ENCODE measurements around the gene FECH.
"Not testable (repeated sequence)": the region's sequence is repeated elsewhere in the genome, so short reads cannot be mapped to it uniquely, and the experiment has no call there.

Gene FECH

GRCh38 chr18:57538614-57539013 is 47.9 kb downstream of the FECH start:
- Histone ChIP-seq H3K4me3 (ENCODE audit: low read length) (no peak overlapping the region), H3K9me3 (ENCODE audit: low read length) (no peaks in the 10 kb centered on the region), H3K36me3 (ENCODE audit: insufficient read depth, low read length) (no peaks in the 10 kb centered on the region), H3K27me3 (ENCODE audit: insufficient read depth, low read length) (peaks cover 7% of the 10 kb centered on the region), H2AFZ (ENCODE audit: low read depth, low read length) (no peak overlapping the region), H3K4me1 (ENCODE audit: insufficient read depth, low read length) (peaks cover 10% of the 10 kb centered on the region)

GRCh38 chr18:57534511-57534909 is 52.0 kb downstream of the FECH start:
- Histone ChIP-seq H2AFZ (ENCODE audit: low read depth, low read length) (no peak overlapping the region), H3K4me3 (ENCODE audit: low read length) (no peak overlapping the region), H3K27me3 (ENCODE audit: insufficient read depth, low read length) (peaks cover 7% of the 10 kb centered on the region)

GRCh38 chr18:57533868-57534510 is 52.5 kb downstream of the FECH start:
- peaks cover 18% of the 10 kb centered on the region for H3K4me1 ChIP-seq (ENCODE audit: insufficient read depth, low read length)
- no peaks in the 10 kb centered on the region for H3K36me3 ChIP-seq (ENCODE audit: insufficient read depth, low read length)
- no peaks in the 10 kb centered on the region for H3K9me3 ChIP-seq (ENCODE audit: low read length)
- H2AFZ ChIP-seq (ENCODE audit: low read depth, low read length) = no peak overlapping the region
- peaks cover 7% of the 10 kb centered on the region for H3K27me3 ChIP-seq (ENCODE audit: insufficient read depth, low read length)
- peak overlapping the region; percentile 0 for H3K4me3 ChIP-seq (ENCODE audit: low read length)

More at GRCh38 chr18:57534511-57534909, 52.0 kb downstream of the FECH start:
- Histone ChIP-seq H3K4me1 (ENCODE audit: insufficient read depth, low read length) (peaks cover 18% of the 10 kb centered on the region), H3K36me3 (ENCODE audit: insufficient read depth, low read length) (no peaks in the 10 kb centered on the region), H3K9me3 (ENCODE audit: low read length) (no peaks in the 10 kb centered on the region)

GRCh38 chr18:57533006-57533867 is 53.3 kb downstream of the FECH start:
- H3K9me3 ChIP-seq (ENCODE audit: low read length) = no peaks in the 10 kb centered on the region
- peak overlapping the region; percentile 0 for H3K4me3 ChIP-seq (ENCODE audit: low read length)
- no peak overlapping the region for H2AFZ ChIP-seq (ENCODE audit: low read depth, low read length)
- H3K4me1 ChIP-seq (ENCODE audit: insufficient read depth, low read length) = peaks cover 19% of the 10 kb centered on the region
- no peaks in the 10 kb centered on the region for H3K36me3 ChIP-seq (ENCODE audit: insufficient read depth, low read length)
- peaks cover 7% of the 10 kb centered on the region for H3K27me3 ChIP-seq (ENCODE audit: insufficient read depth, low read length)

- Histone ChIP-seq H3K27me3 (ENCODE audit: insufficient read depth, low read length) (no peaks in the 10 kb centered on the region), H3K9me3 (ENCODE audit: low read length) (no peaks in the 10 kb centered on the region), H3K4me1 (ENCODE audit: insufficient read depth, low read length) (peaks cover 25% of the 10 kb centered on the region), H3K4me3 (ENCODE audit: low read length) (no peak overlapping the region), H3K36me3 (ENCODE audit: insufficient read depth, low read length) (no peaks in the 10 kb centered on the region), H2AFZ (ENCODE audit: low read depth, low read length) (no peak overlapping the region)
Measured at GRCh38 chr18:57529151-57529550, 57.4 kb downstream of the FECH start.

GRCh38 chr18:57527556-57528229 is 58.8 kb downstream of the FECH start:
- Histone ChIP-seq H2AFZ (ENCODE audit: low read depth, low read length) (no peak overlapping the region), H3K9me3 (ENCODE audit: low read length) (no peaks in the 10 kb centered on the region), H3K4me1 (ENCODE audit: insufficient read depth, low read length) (peaks cover 11% of the 10 kb centered on the region), H3K27me3 (ENCODE audit: insufficient read depth, low read length) (no peaks in the 10 kb centered on the region), H3K36me3 (ENCODE audit: insufficient read depth, low read length) (no peaks in the 10 kb centered on the region), H3K4me3 (ENCODE audit: low read length) (no peak overlapping the region)

GRCh38 chr18:57523171-57523956 is 63.1 kb downstream of the FECH start:
- Histone ChIP-seq H3K36me3 (ENCODE audit: insufficient read depth, low read length) (no peaks in the 10 kb centered on the region), H3K27me3 (ENCODE audit: insufficient read depth, low read length) (no peaks in the 10 kb centered on the region), H3K4me1 (ENCODE audit: insufficient read depth, low read length) (peaks cover 11% of the 10 kb centered on the region), H2AFZ (ENCODE audit: low read depth, low read length) (no peak overlapping the region), H3K4me3 (ENCODE audit: low read length) (no peak overlapping the region), H3K9me3 (ENCODE audit: low read length) (no peaks in the 10 kb centered on the region)

- not testable (repeated sequence) for H3K36me3 ChIP-seq (ENCODE audit: insufficient read depth, low read length); H3K27me3 ChIP-seq (ENCODE audit: insufficient read depth, low read length); H3K4me3 ChIP-seq (ENCODE audit: low read length); H3K9me3 ChIP-seq (ENCODE audit: low read length); H2AFZ ChIP-seq (ENCODE audit: low read depth, low read length); H3K4me1 ChIP-seq (ENCODE audit: insufficient read depth, low read length)
Measured at GRCh38 chr18:57522348-57522747, 64.2 kb downstream of the FECH start.

GRCh38 chr18:57519668-57520424 is 66.7 kb downstream of the FECH start:
- Histone ChIP-seq H2AFZ (ENCODE audit: low read depth, low read length) (no peak overlapping the region), H3K36me3 (ENCODE audit: insufficient read depth, low read length) (no peaks in the 10 kb centered on the region), H3K9me3 (ENCODE audit: low read length) (no peaks in the 10 kb centered on the region), H3K4me3 (ENCODE audit: low read length) (no peak overlapping the region), H3K4me1 (ENCODE audit: insufficient read depth, low read length) (no peaks in the 10 kb centered on the region), H3K27me3 (ENCODE audit: insufficient read depth, low read length) (peaks cover 4% of the 10 kb centered on the region)

- Histone ChIP-seq H3K27me3 (ENCODE audit: insufficient read depth, low read length) (peaks cover 4% of the 10 kb centered on the region), H3K9me3 (ENCODE audit: low read length) (no peaks in the 10 kb centered on the region), H3K4me1 (ENCODE audit: insufficient read depth, low read length) (no peaks in the 10 kb centered on the region), H3K4me3 (ENCODE audit: low read length) (no peak overlapping the region), H2AFZ (ENCODE audit: low read depth, low read length) (no peak overlapping the region), H3K36me3 (ENCODE audit: insufficient read depth, low read length) (no peaks in the 10 kb centered on the region)
Measured at GRCh38 chr18:57518533-57518932, 68.0 kb downstream of the FECH start.

- no peaks in the 10 kb centered on the region for H3K4me1 ChIP-seq (ENCODE audit: insufficient read depth, low read length)
- no peaks in the 10 kb centered on the region for H3K9me3 ChIP-seq (ENCODE audit: low read length)
- no peak overlapping the region for H3K4me3 ChIP-seq (ENCODE audit: low read length)
- peaks cover 4% of the 10 kb centered on the region for H3K27me3 ChIP-seq (ENCODE audit: insufficient read depth, low read length)
- no peak overlapping the region for H2AFZ ChIP-seq (ENCODE audit: low read depth, low read length)
- H3K36me3 ChIP-seq (ENCODE audit: insufficient read depth, low read length) = no peaks in the 10 kb centered on the region
Measured at GRCh38 chr18:57516056-57516455, 70.4 kb downstream of the FECH start.

- Histone ChIP-seq H3K4me1 (ENCODE audit: insufficient read depth, low read length) (no peaks in the 10 kb centered on the region), H3K4me3 (ENCODE audit: low read length) (no peak overlapping the region), H3K9me3 (ENCODE audit: low read length) (no peaks in the 10 kb centered on the region), H3K27me3 (ENCODE audit: insufficient read depth, low read length) (peaks cover 13% of the 10 kb centered on the region), H3K36me3 (ENCODE audit: insufficient read depth, low read length) (no peaks in the 10 kb centered on the region), H2AFZ (ENCODE audit: low read depth, low read length) (no peak overlapping the region)
Measured at GRCh38 chr18:57505231-57505630, 81.3 kb downstream of the FECH start.
